Activated T-cell treated with anti-CD3 and anti-CD28 coated beads, Interleukin-2, amount 50 U/mL, for 4 hours (primary cell): ENCODE data around the gene MERTK. TPM values are rescaled to one million over a fixed set of nuclear protein-coding genes. Genes with fewer than 3 reads are reported as not detected.

Source experiments
- ATAC-seq, 2 donors: fragments of 200-7000 bp; cut with Tn5 transposase; one replicate each; pipeline ENCODE4 v1.10.0; 2021
- DNase-seq: peaks from one replicate; pipeline ENCODE4 v3.0.0-alpha.2; 2020
- H3K27me3 Mint-ChIP-seq: one replicate; pipeline ENCODE4 v1.8.0; 2021; ENCODE audit warnings: low read depth, mixed read lengths
- H3K36me3 Mint-ChIP-seq: one replicate; pipeline ENCODE4 v1.8.0; 2022; ENCODE audit warnings: mixed read lengths; ENCODE audit not compliant: insufficient read depth
- H3K4me1 Mint-ChIP-seq: one replicate; pipeline ENCODE4 v1.8.0; 2021; ENCODE audit warnings: low read depth, mixed read lengths
- H3K4me3 Mint-ChIP-seq: one replicate; pipeline ENCODE4 v1.8.0; 2021; ENCODE audit warnings: mild to moderate bottlenecking, moderate library complexity, mixed read lengths
- H3K9me3 Mint-ChIP-seq: one replicate; pipeline ENCODE4 v1.8.0; 2021; ENCODE audit warnings: mixed read lengths
- total RNA-seq, 3 donors: library from RNA; stranded (reverse); gene quantifications; one replicate each; pipeline ENCODE4 v1.2.1, GENCODE V29; 2021

Gene MERTK
- total RNA-seq, 3 donors from 2014 or later: 0.42 to 0.87 (median 0.63) TPM

GRCh38 chr2:111986116-111986900 lies 87.9 kb downstream of the MERTK start:
- peaks cover 3% of the 10 kb centered on the region for H3K4me1 Mint-ChIP-seq

GRCh38 chr2:111990375-111990774 lies 92.0 kb downstream of the MERTK start:
- no peak for DNase-seq
- H3K4me3 Mint-ChIP-seq: no peak overlapping the region
- H3K9me3 Mint-ChIP-seq: no peaks in the 10 kb centered on the region
- no peaks in the 10 kb centered on the region for H3K36me3 Mint-ChIP-seq
- H3K4me1 Mint-ChIP-seq: no peaks in the 10 kb centered on the region
- H3K27me3 Mint-ChIP-seq: peaks cover under 1% of the 10 kb centered on the region
- no peak for ATAC-seq

More at GRCh38 chr2:111986116-111986900, 87.9 kb downstream of the MERTK start:
- no peak for ATAC-seq
- Mint-ChIP-seq H3K36me3 (no peaks in the 10 kb centered on the region), H3K27me3 (peaks cover 3% of the 10 kb centered on the region), H3K9me3 (no peaks in the 10 kb centered on the region), H3K4me3 (no peak overlapping the region)
- no peak for DNase-seq

GRCh38 chr2:111990856-111991255 lies 92.4 kb downstream of the MERTK start:
- H3K4me1 Mint-ChIP-seq: no peaks in the 10 kb centered on the region

GRCh38 chr2:111994042-111994441 lies 95.6 kb downstream of the MERTK start:
- ATAC-seq (no peak), DNase-seq (no peak)
- Mint-ChIP-seq H3K27me3 (peaks cover 1% of the 10 kb centered on the region), H3K4me1 (no peaks in the 10 kb centered on the region), H3K36me3 (no peaks in the 10 kb centered on the region), H3K4me3 (no peak overlapping the region), H3K9me3 (no peaks in the 10 kb centered on the region)

More at GRCh38 chr2:111990856-111991255, 92.4 kb downstream of the MERTK start:
- H3K27me3 Mint-ChIP-seq: peaks cover 1% of the 10 kb centered on the region
- H3K9me3 Mint-ChIP-seq: no peaks in the 10 kb centered on the region
- H3K36me3 Mint-ChIP-seq: no peaks in the 10 kb centered on the region
- DNase-seq (no peak), ATAC-seq (no peak)
- no peak overlapping the region for H3K4me3 Mint-ChIP-seq

GRCh38 chr2:111995148-111995547 lies 96.7 kb downstream of the MERTK start:
- peaks cover 1% of the 10 kb centered on the region for H3K27me3 Mint-ChIP-seq
- no peaks in the 10 kb centered on the region for H3K4me1 Mint-ChIP-seq
- no peak overlapping the region for H3K4me3 Mint-ChIP-seq
- no peaks in the 10 kb centered on the region for H3K9me3 Mint-ChIP-seq
- DNase-seq (no peak), ATAC-seq (no peak)
- no peaks in the 10 kb centered on the region for H3K36me3 Mint-ChIP-seq

- Mint-ChIP-seq H3K27me3 (peaks cover 1% of the 10 kb centered on the region), H3K9me3 (no peaks in the 10 kb centered on the region), H3K4me1 (peaks cover 7% of the 10 kb centered on the region), H3K4me3 (no peak overlapping the region), H3K36me3 (no peaks in the 10 kb centered on the region)
- no peak for DNase-seq
- ATAC-seq: no peak
These were observed 101.4 kb downstream of the MERTK start for GRCh38 chr2:111999809-112000208.

GRCh38 chr2:112000399-112001135 lies 102.2 kb downstream of the MERTK start:
- Mint-ChIP-seq H3K27me3 (peaks cover 1% of the 10 kb centered on the region), H3K4me1 (peaks cover 7% of the 10 kb centered on the region), H3K4me3 (no peak overlapping the region), H3K36me3 (no peaks in the 10 kb centered on the region), H3K9me3 (no peaks in the 10 kb centered on the region)
- ATAC-seq (no peak), DNase-seq (no peak)

- H3K4me3 Mint-ChIP-seq: no peak overlapping the region
- no peaks in the 10 kb centered on the region for H3K9me3 Mint-ChIP-seq
- no peaks in the 10 kb centered on the region for H3K36me3 Mint-ChIP-seq
- H3K27me3 Mint-ChIP-seq: no peaks in the 10 kb centered on the region
- DNase-seq (no peak), ATAC-seq (no peak)
- H3K4me1 Mint-ChIP-seq: peaks cover 7% of the 10 kb centered on the region
These were observed 102.8 kb downstream of the MERTK start for GRCh38 chr2:112001136-112001715.

- Mint-ChIP-seq H3K36me3 (no peaks in the 10 kb centered on the region), H3K27me3 (no peaks in the 10 kb centered on the region), H3K4me1 (peaks cover 7% of the 10 kb centered on the region), H3K9me3 (no peaks in the 10 kb centered on the region), H3K4me3 (no peak overlapping the region)
- DNase-seq: no peak
- no peak for ATAC-seq
These were observed 103.5 kb downstream of the MERTK start for GRCh38 chr2:112001942-112002341.

GRCh38 chr2:112003576-112004252 lies 105.3 kb downstream of the MERTK start:
- H3K27me3 Mint-ChIP-seq: no peaks in the 10 kb centered on the region
- peaks cover 7% of the 10 kb centered on the region for H3K4me1 Mint-ChIP-seq
- ATAC-seq (no peak), DNase-seq (no peak)
- H3K9me3 Mint-ChIP-seq: no peaks in the 10 kb centered on the region
- H3K36me3 Mint-ChIP-seq: no peaks in the 10 kb centered on the region
- H3K4me3 Mint-ChIP-seq: no peak overlapping the region

- H3K4me3 Mint-ChIP-seq: no peak overlapping the region
- no peaks in the 10 kb centered on the region for H3K9me3 Mint-ChIP-seq
- H3K36me3 Mint-ChIP-seq: no peaks in the 10 kb centered on the region
- peaks cover 7% of the 10 kb centered on the region for H3K4me1 Mint-ChIP-seq
- H3K27me3 Mint-ChIP-seq: no peaks in the 10 kb centered on the region
- ATAC-seq: no peak
- no peak for DNase-seq
These were observed 105.8 kb downstream of the MERTK start for GRCh38 chr2:112004253-112004645.

- no peaks in the 10 kb centered on the region for H3K27me3 Mint-ChIP-seq
- H3K4me3 Mint-ChIP-seq: no peak overlapping the region
- DNase-seq: no peak
- H3K36me3 Mint-ChIP-seq: no peaks in the 10 kb centered on the region
- H3K9me3 Mint-ChIP-seq: no peaks in the 10 kb centered on the region
- ATAC-seq: no peak
- peaks cover 7% of the 10 kb centered on the region for H3K4me1 Mint-ChIP-seq
These were observed 107.1 kb downstream of the MERTK start for GRCh38 chr2:112005406-112006075.

GRCh38 chr2:112006076-112006410 lies 107.6 kb downstream of the MERTK start:
- Mint-ChIP-seq H3K27me3 (no peaks in the 10 kb centered on the region), H3K4me1 (peaks cover 4% of the 10 kb centered on the region), H3K36me3 (no peaks in the 10 kb centered on the region), H3K4me3 (no peak overlapping the region), H3K9me3 (no peaks in the 10 kb centered on the region)
- no peak for ATAC-seq
- DNase-seq: no peak

- no peak for ATAC-seq
- H3K36me3 Mint-ChIP-seq: no peaks in the 10 kb centered on the region
- no peak for DNase-seq
These were observed 109.1 kb downstream of the MERTK start for GRCh38 chr2:112007493-112007892.

More at GRCh38 chr2:112007493-112007892, 109.1 kb downstream of the MERTK start:
- Mint-ChIP-seq H3K4me3 (no peak overlapping the region), H3K9me3 (no peaks in the 10 kb centered on the region), H3K4me1 (no peaks in the 10 kb centered on the region), H3K27me3 (no peaks in the 10 kb centered on the region)
